SK-N-SH treated with all-trans-retinoic acid at 6 μM for 48 hours (cell line): ENCODE measurements around the gene FTSJ1.

Experiments used
- BACH2 ChIP-seq: fragments of 250-450 bp; sonication (Bioruptor Pico); IDR thresholded peaks from 2 replicates; pipeline ENCODE4 v1.9.0; 2021; ENCODE audit warnings: mild to moderate bottlenecking, borderline replicate concordance
- OSR1 ChIP-seq: fragments of 250-450 bp; sonication (Bioruptor Pico); IDR thresholded peaks from 2 replicates; pipeline ENCODE4 v1.8.0; 2022; ENCODE audit warnings: moderate library complexity, mild to moderate bottlenecking, inconsistent platforms
- POU6F1 ChIP-seq: fragments of 250-450 bp; sonication (Bioruptor Pico); IDR thresholded peaks from 2 replicates; pipeline ENCODE4 v1.8.0; 2021; ENCODE audit warnings: low read depth, mild to moderate bottlenecking, moderate library complexity, borderline replicate concordance
- TOX ChIP-seq: fragments of 250-450 bp; sonication (Bioruptor Pico); IDR thresholded peaks from 2 replicates; pipeline ENCODE4 v1.8.0; 2021; ENCODE audit warnings: mild to moderate bottlenecking, moderate library complexity, borderline replicate concordance

GRCh38 chrX:48509245-48509590 is 33.2 kb downstream of the FTSJ1 start:
- TF ChIP-seq OSR1 (CRISPR knock-in tag) (no peak), TOX (CRISPR knock-in tag) (no peak), POU6F1 (CRISPR knock-in tag) (no peak), BACH2 (no peak)
